Lower leg skin (tissue), 4 donors: ENCODE data around the gene AP3D1. TPM values are rescaled to one million over a fixed set of nuclear protein-coding genes. Genes with fewer than 3 reads are reported as not detected.

ENCODE experiments used
- DNase-seq, 2 donors: peaks; one replicate each; pipeline ENCODE4 v3.0.0-alpha.2; 2019; ENCODE audit warnings: low spot score in 2 of 2
- H3K4me3 ChIP-seq: fragments of 200-600 bp; sonication (generic); 2 replicates; pipeline ENCODE4 v1.5.1; 2017; ENCODE audit warnings: mild to moderate bottlenecking, low read depth; ENCODE audit not compliant: poor library complexity, severe bottlenecking
- POLR2A ChIP-seq, 2 donors: fragments of 450-650 bp; IDR thresholded peaks; one replicate each; pipeline ENCODE4 v1.6.1; 2016 to 2017; ENCODE audit warnings: antibody characterized with exemption in 2 of 2, mild to moderate bottlenecking in 1 of 2, moderate library complexity in 1 of 2
- WGBS, 2 donors: methylation state at CpG; one replicate each; pipeline ENCODE4 v1.1.5; 2018; 5-methylcytosine and 5-hydroxymethylcytosine counted together
- intact Hi-C: fragments of 100-400 bp; cut with DNase I; formaldehyde crosslinking; loops from one replicate; pipeline ENCODE4 v1.15.0; 2023; ENCODE audit warnings: low total_unique reads
- total RNA-seq, 4 donors: library from RNA; depleted of rRNA; stranded (reverse); fragments of >200 nt; gene quantifications; one replicate each; pipeline ENCODE4 v1.1.0, GENCODE V29; 2016
- TF ChIP-seq, protein P1 (sequence below), 3 donors: fragments of 450-650 bp; IDR thresholded peaks; one replicate each; pipeline ENCODE4 v1.5.1; 2016; ENCODE audit warnings: antibody characterized with exemption in 3 of 3, mild to moderate bottlenecking in 3 of 3, moderate library complexity in 2 of 3

The AP3D1 gene
- total RNA-seq, 4 donors from 2014 or later, result 46.5 to 84.7 (median 71.8) TPM

DNA sequence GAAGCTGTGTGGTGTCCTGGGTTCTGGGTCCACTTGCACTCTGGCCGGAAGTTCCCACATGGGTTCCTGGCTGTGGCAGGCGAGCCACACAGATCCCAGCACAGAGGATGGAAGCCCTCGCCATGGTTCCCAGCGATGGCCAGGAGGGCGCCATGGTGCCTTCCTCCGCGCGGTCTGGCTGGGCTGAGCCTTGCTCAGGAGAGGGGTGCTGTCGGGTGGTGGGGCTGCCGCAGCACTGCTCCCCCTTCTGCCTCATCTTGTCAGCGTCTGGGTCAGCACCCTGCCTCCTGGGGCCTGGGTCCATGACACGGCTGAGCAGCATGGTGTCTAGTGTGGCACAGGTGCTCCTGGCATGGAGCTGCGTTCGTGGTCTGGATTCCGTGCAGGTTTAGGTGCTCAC lies 45.9 kb upstream of the AP3D1 start:
- 90 to 93% methylated on average over 14 to 15 of the region's 15 CpGs for WGBS, 2 donors
- no peak overlapping the region for H3K4me3 ChIP-seq
- no peak for TF ChIP-seq POLR2A (IDR thresholded peaks at IDR 0.05)
- TF ChIP-seq, protein P1, sequence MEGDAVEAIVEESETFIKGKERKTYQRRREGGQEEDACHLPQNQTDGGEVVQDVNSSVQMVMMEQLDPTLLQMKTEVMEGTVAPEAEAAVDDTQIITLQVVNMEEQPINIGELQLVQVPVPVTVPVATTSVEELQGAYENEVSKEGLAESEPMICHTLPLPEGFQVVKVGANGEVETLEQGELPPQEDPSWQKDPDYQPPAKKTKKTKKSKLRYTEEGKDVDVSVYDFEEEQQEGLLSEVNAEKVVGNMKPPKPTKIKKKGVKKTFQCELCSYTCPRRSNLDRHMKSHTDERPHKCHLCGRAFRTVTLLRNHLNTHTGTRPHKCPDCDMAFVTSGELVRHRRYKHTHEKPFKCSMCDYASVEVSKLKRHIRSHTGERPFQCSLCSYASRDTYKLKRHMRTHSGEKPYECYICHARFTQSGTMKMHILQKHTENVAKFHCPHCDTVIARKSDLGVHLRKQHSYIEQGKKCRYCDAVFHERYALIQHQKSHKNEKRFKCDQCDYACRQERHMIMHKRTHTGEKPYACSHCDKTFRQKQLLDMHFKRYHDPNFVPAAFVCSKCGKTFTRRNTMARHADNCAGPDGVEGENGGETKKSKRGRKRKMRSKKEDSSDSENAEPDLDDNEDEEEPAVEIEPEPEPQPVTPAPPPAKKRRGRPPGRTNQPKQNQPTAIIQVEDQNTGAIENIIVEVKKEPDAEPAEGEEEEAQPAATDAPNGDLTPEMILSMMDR (IDR thresholded peaks at IDR 0.05), result no peak
- DNase-seq, result no peak
- intact Hi-C loops, result no loop called here

DNA sequence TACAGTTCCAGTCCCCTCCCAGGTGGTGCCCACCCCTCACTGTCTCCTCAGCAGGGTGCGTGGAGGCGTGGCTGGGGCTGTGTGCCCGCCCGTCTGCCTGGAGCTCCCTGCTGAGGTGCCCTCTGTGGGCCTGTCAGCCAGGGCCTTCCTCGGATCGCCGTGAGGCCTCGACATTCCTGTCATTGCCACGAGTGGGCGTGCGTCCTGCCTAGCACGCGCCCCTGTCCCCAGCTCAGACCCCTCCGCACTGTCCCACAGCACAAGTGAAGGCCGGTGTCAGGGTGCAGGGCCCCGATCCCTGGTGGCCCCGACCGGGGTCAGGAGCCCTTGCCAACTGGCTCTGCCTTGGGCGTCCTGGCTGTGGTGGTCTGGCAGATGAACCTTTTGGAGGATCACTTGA lies 44.5 kb upstream of the AP3D1 start:
- intact Hi-C loops, result no loop called here
- TF ChIP-seq POLR2A (IDR thresholded peaks at IDR 0.05), result no peak
- TF ChIP-seq, protein P1 (IDR thresholded peaks at IDR 0.05), result no peak
- DNase-seq, result no peak
- 77 to 96% methylated on average over 17 of the region's 19 CpGs for WGBS, 2 donors
- H3K4me3 ChIP-seq, result no peak overlapping the region

DNA sequence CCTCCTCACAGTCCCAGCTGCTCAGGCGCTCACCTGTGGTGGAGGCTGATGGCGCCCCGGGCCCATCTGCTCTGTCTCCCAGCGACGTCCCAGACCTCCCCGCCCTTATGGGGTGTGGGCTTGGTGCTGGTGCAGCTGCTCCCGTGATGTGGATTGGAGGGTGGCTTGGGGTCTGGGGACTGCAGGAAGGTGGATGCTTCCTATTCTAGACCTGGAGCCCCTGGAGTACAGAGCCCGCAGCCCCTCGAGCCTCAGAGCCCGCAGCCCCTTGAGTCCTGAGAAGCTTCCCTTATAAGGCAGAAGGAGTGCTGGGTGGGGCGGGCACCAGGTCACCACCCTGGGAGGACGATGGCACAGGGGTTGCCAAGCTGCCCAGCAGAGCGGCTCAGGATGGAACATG lies 44.0 kb upstream of the AP3D1 start:
- intact Hi-C loops, result no loop called here
- no peak for DNase-seq
- 84 to 90% methylated on average over 11 to 12 of the region's 13 CpGs for WGBS, 2 donors
- no peak for TF ChIP-seq POLR2A (IDR thresholded peaks at IDR 0.05)
- TF ChIP-seq, protein P1 (IDR thresholded peaks at IDR 0.05), result no peak
- no peak overlapping the region for H3K4me3 ChIP-seq

DNA sequence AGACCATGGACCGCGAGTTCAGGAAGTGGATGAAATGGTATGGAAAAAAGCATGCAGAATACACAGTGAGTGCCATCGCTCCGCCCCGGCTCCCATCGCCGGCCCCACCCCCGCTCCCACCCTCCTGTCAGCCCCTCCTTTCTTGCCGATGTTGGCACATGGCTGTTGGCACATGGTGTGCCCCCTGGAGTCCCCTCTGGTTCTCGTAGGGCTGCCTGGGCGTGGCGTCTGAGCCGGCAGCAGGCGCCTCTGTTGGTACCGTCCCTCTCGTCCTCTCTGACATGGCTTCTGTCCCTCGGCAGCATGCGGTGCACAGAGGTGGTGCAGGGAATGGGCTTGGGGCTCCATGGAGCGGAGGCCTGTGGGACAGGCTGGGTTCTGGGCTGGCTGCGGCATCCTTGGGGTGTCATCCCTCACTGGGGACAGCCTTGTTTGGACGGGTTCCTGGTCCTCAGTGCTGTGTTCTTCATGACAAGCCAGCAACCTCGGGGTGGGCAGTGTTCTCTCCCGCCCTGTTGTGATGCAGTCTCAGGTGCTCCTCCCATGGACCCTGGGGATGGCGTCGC lies 43.2 kb upstream of the AP3D1 start:
- DNase-seq, result no peak
- TF ChIP-seq POLR2A (IDR thresholded peaks at IDR 0.05), result no peak
- TF ChIP-seq, protein P1 (IDR thresholded peaks at IDR 0.05), result no peak
- H3K4me3 ChIP-seq, result no peak overlapping the region
- intact Hi-C loops, result no loop called here
- WGBS, 2 donors, result 83 to 87% methylated on average over 22 to 25 of the region's 25 CpGs

DNA sequence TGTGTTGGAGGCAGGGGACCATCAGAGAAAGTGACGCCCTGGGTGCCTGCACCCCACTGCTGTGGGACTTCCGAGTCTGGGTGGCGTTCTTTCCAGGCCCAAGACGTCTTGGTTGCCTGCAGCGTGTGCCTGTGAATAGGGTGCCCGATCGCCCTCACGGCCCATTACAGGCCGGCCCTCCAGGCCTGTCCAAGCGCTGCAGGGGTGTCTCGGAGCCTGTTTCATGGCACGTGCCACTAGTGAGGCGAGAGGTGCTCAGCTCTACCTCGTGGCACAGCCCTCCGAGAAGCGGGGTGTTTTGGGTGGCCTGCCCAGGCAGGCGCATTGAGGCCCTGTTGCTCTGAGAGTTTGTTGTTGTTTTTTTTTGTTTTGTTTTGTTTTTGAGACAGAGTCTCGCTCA lies 42.4 kb upstream of the AP3D1 start:
- TF ChIP-seq, protein P1 (IDR thresholded peaks at IDR 0.05), result no peak
- no peak for TF ChIP-seq POLR2A (IDR thresholded peaks at IDR 0.05)
- WGBS, 2 donors, result 94 to 95% methylated on average over 18 of the region's 18 CpGs
- intact Hi-C loops, result no loop called here
- no peak for DNase-seq
- no peak overlapping the region for H3K4me3 ChIP-seq

DNA sequence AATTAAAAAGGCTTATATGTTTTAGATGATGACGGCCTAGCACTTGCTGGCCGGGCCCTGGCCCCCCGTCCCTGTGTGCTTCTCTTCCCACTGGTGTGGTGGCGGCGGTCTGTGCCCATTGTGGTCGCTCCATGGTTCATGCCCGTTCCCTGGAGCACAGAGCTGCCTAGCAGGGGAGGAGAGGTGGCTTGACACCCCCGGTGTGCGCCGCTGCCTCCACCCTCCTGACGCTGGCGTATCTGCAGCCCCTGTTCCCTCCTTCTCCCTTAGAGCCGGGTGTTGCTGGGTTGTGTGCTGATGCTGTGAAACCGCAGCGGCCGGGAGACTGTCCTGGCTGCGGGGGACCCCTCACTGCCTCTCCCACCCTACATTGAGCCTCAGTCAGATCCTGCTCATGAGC lies 41.5 kb upstream of the AP3D1 start:
- no peak for DNase-seq
- WGBS, 2 donors, result 93 to 99% methylated on average over 17 of the region's 17 CpGs
- intact Hi-C loops, result no loop called here
- no peak overlapping the region for H3K4me3 ChIP-seq
- no peak for TF ChIP-seq POLR2A (IDR thresholded peaks at IDR 0.05)
- TF ChIP-seq, protein P1 (IDR thresholded peaks at IDR 0.05), result no peak
